Measurements from ENCODE around the gene ACSF2.

The ACSF2 gene

GRCh38 chr17:50381920-50382319, 44.1 kb upstream of the ACSF2 start:
- no peak for TF ChIP-seq USF1 (IDR thresholded peaks at IDR 0.05)
- TF ChIP-seq CREB1 (IDR thresholded peaks at IDR 0.05; ENCODE audit: low read depth): no peak
- TF ChIP-seq REST (IDR thresholded peaks at IDR 0.05; ENCODE audit: low read depth): no peak

- TF ChIP-seq USF1 (IDR thresholded peaks at IDR 0.05): no peak
- no peak for TF ChIP-seq TAF1 (IDR thresholded peaks at IDR 0.05; ENCODE audit: low read depth)
- no peak for TF ChIP-seq EGR1 (IDR thresholded peaks at IDR 0.05)
- TF ChIP-seq REST (IDR thresholded peaks at IDR 0.05; ENCODE audit: low read depth): no peak
- TF ChIP-seq CREB1 (IDR thresholded peaks at IDR 0.05; ENCODE audit: low read depth): no peak
- TF ChIP-seq EP300 (IDR thresholded peaks at IDR 0.05; ENCODE audit: borderline replicate concordance): no peak
- TF ChIP-seq RAD21 (IDR thresholded peaks at IDR 0.05; ENCODE audit: low read depth): no peak
- TF ChIP-seq NFIC (IDR thresholded peaks at IDR 0.05): no peak
- TF ChIP-seq TCF12 (IDR thresholded peaks at IDR 0.05; ENCODE audit: low read depth): no peak
- no peak for TF ChIP-seq FOXM1 (IDR thresholded peaks at IDR 0.05; ENCODE audit: borderline replicate concordance, low read depth)
- no peak for TF ChIP-seq TEAD4 (IDR thresholded peaks at IDR 0.05)
Measured at GRCh38 chr17:50382931-50383330, 43.1 kb upstream of the ACSF2 start.

GRCh38 chr17:50386510-50386909, 39.5 kb upstream of the ACSF2 start:
- TF ChIP-seq TEAD4 (IDR thresholded peaks at IDR 0.05): no peak
- TF ChIP-seq USF1 (IDR thresholded peaks at IDR 0.05): no peak
- no peak for TF ChIP-seq EGR1 (IDR thresholded peaks at IDR 0.05)

- TF ChIP-seq ZBTB7A (IDR thresholded peaks at IDR 0.05; ENCODE audit: low read depth): no peak
- TF ChIP-seq RAD21 (IDR thresholded peaks at IDR 0.05; ENCODE audit: low read depth): no peak
- no peak for TF ChIP-seq NFIC (IDR thresholded peaks at IDR 0.05)
- TF ChIP-seq USF1 (IDR thresholded peaks at IDR 0.05): no peak
- no peak for TF ChIP-seq TEAD4 (IDR thresholded peaks at IDR 0.05)
Measured at GRCh38 chr17:50388728-50389127, 37.3 kb upstream of the ACSF2 start.

GRCh38 chr17:50389534-50389933, 36.5 kb upstream of the ACSF2 start:
- TF ChIP-seq RAD21 (IDR thresholded peaks at IDR 0.05; ENCODE audit: low read depth) (no peak), TEAD4 (IDR thresholded peaks at IDR 0.05) (no peak), USF1 (IDR thresholded peaks at IDR 0.05) (no peak), TAF1 (IDR thresholded peaks at IDR 0.05; ENCODE audit: low read depth) (no peak), EGR1 (IDR thresholded peaks at IDR 0.05) (no peak), ZBTB7A (IDR thresholded peaks at IDR 0.05; ENCODE audit: low read depth) (no peak), EP300 (IDR thresholded peaks at IDR 0.05; ENCODE audit: borderline replicate concordance) (no peak), NFIC (IDR thresholded peaks at IDR 0.05) (no peak), TCF12 (IDR thresholded peaks at IDR 0.05; ENCODE audit: low read depth) (no peak), CEBPB (IDR thresholded peaks at IDR 0.05) (no peak), YY1 (IDR thresholded peaks at IDR 0.05; ENCODE audit: low read depth) (no peak), CREB1 (IDR thresholded peaks at IDR 0.05; ENCODE audit: low read depth) (no peak), FOXM1 (IDR thresholded peaks at IDR 0.05; ENCODE audit: borderline replicate concordance, low read depth) (no peak), MAX (IDR thresholded peaks at IDR 0.05) (no peak), REST (IDR thresholded peaks at IDR 0.05; ENCODE audit: low read depth) (no peak)
